ENCODE measurements around the gene UGT1A6. TPM values are rescaled to one million over a fixed set of nuclear protein-coding genes. Genes with fewer than 3 reads are reported as not detected.

The UGT1A6 gene
- total and polyA plus RNA-seq, 2 donors from 2014 or later, result 43.7 to 110 TPM

- Histone ChIP-seq H3K4me3 (ENCODE audit: low read length in 3 of 3) (peak overlapping the region in 1 of 3 donors; percentile 36), H3K27ac (ENCODE audit: low read depth in 2 of 2, low read length in 2 of 2) (no peak overlapping the region), H3K9me3 (ENCODE audit: control insufficient read depth in 2 of 3, insufficient read depth in 1 of 3, low read length in 3 of 3) (no peaks in the 10 kb centered on the region), H3K27me3 (ENCODE audit: control insufficient read depth, insufficient read depth, low read length) (no peaks in the 10 kb centered on the region), H3K4me1 (ENCODE audit: control insufficient read depth in 2 of 3, insufficient read depth in 2 of 3, low read depth in 1 of 3, low read length in 3 of 3) (no peaks in the 10 kb centered on the region), H3K9ac (ENCODE audit: low read length in 3 of 3) (no peak overlapping the region), H3K36me3 (ENCODE audit: control insufficient read depth in 2 of 3, insufficient read depth in 3 of 3, low read length in 3 of 3) (no peaks in the 10 kb centered on the region)
- TF ChIP-seq CTCF (IDR thresholded peaks at IDR 0.05; ENCODE audit: borderline replicate concordance, extremely low read depth, insufficient read depth), result no peak
- FAIRE-seq (no peak), DNase-seq (no peak)
- intact Hi-C loops (cut with DNase I), result no loop called here
Measured at GRCh38 chr2:233679196-233679595, 13.5 kb upstream of the UGT1A6 start.

- Histone ChIP-seq H3K9ac (ENCODE audit: low read length in 3 of 3) (no peak overlapping the region), H3K9me3 (ENCODE audit: control insufficient read depth in 2 of 3, insufficient read depth in 1 of 3, low read length in 3 of 3) (no peaks in the 10 kb centered on the region), H3K4me1 (ENCODE audit: control insufficient read depth in 2 of 3, insufficient read depth in 2 of 3, low read depth in 1 of 3, low read length in 3 of 3) (no peaks in the 10 kb centered on the region), H3K36me3 (ENCODE audit: control insufficient read depth in 2 of 3, insufficient read depth in 3 of 3, low read length in 3 of 3) (no peaks in the 10 kb centered on the region), H3K4me3 (ENCODE audit: low read length in 3 of 3) (no peak overlapping the region), H3K27me3 (ENCODE audit: control insufficient read depth, insufficient read depth, low read length) (no peaks in the 10 kb centered on the region), H3K27ac (ENCODE audit: low read depth in 2 of 2, low read length in 2 of 2) (no peak overlapping the region)
- DNase-seq (no peak), FAIRE-seq (no peak)
- intact Hi-C loops (cut with DNase I), result no loop called here
- no peak for TF ChIP-seq CTCF (IDR thresholded peaks at IDR 0.05; ENCODE audit: borderline replicate concordance, extremely low read depth, insufficient read depth)
Measured at GRCh38 chr2:233680361-233681045, 12.2 kb upstream of the UGT1A6 start.

- Histone ChIP-seq H3K27ac (ENCODE audit: low read depth in 2 of 2, low read length in 2 of 2) (no peak within 1 kb of the TSS), H3K4me1 (ENCODE audit: control insufficient read depth in 2 of 3, insufficient read depth in 2 of 3, low read depth in 1 of 3, low read length in 3 of 3) (no peaks in the 10 kb centered on the region), H3K36me3 (ENCODE audit: control insufficient read depth in 2 of 3, insufficient read depth in 3 of 3, low read length in 3 of 3) (no peaks in the 10 kb centered on the region), H3K9me3 (ENCODE audit: control insufficient read depth in 2 of 3, insufficient read depth in 1 of 3, low read length in 3 of 3) (no peaks in the 10 kb centered on the region), H3K9ac (ENCODE audit: low read length in 3 of 3) (no peak within 1 kb of the TSS), H3K4me3 (ENCODE audit: low read length in 3 of 3) (no peak within 1 kb of the TSS), H3K27me3 (ENCODE audit: control insufficient read depth, insufficient read depth, low read length) (no peaks in the 10 kb centered on the region)
- no peak for TF ChIP-seq CTCF (IDR thresholded peaks at IDR 0.05; ENCODE audit: borderline replicate concordance, extremely low read depth, insufficient read depth)
- FAIRE-seq, result no peak
- no peak for DNase-seq
- intact Hi-C loops (cut with DNase I), result no loop called here
Measured at GRCh38 chr2:233681521-233682099, 11.1 kb upstream of the UGT1A6 start, which contains the start of gene UGT1A7. Gene UGT1A7, plus strand, starts transcription at chr2:233681901. Its CDS starts 37 bp downstream, at chr2:233681938.
